Sigmoid colon (tissue), 4 donors: Measurements from ENCODE around the gene OR6B2.

Experiments used
- EP300 ChIP-seq, 4 donors: sonication (generic); formaldehyde crosslinking; IDR thresholded peaks; one replicate each; pipeline ENCODE4 v1.6.1; 2017; ENCODE audit warnings: antibody characterized with exemption in 4 of 4
- POLR2AphosphoS5 ChIP-seq, 4 donors: sonication (generic); formaldehyde crosslinking; IDR thresholded peaks; one replicate each; pipeline ENCODE4 v1.6.1; 2017; ENCODE audit warnings: antibody characterized with exemption in 4 of 4
- TF ChIP-seq, protein P1 (sequence below), 4 experiments: fragments of 450-650 bp in 3 of 4; fragments of 200-600 bp in 1 of 4; IDR thresholded peaks; one replicate each; pipeline ENCODE4 v1.5.1; 2016 to 2019; ENCODE audit warnings: antibody characterized with exemption in 4 of 4, mild to moderate bottlenecking in 3 of 4, moderate library complexity in 2 of 4

DNA sequence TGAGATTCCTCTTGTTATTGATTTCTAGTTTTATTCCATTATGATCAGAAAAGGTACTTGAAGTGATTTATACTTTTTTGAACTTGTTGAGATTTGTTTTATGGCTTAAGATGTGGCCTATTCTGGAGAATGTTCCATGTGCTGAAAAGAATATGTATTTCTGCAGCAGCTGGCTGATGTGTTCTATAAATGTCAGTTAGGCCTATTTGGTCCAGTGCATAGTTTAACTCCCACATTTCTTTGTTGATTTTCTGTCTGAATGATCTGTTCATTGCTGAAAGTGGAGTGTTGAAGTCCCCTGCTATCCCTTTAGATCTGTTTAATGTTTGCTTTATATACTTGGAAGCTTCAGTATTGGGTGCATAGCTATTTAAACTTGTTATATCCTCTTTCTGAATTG is 7.1 kb upstream of the OR6B2 start:
- TF ChIP-seq, protein P1, sequence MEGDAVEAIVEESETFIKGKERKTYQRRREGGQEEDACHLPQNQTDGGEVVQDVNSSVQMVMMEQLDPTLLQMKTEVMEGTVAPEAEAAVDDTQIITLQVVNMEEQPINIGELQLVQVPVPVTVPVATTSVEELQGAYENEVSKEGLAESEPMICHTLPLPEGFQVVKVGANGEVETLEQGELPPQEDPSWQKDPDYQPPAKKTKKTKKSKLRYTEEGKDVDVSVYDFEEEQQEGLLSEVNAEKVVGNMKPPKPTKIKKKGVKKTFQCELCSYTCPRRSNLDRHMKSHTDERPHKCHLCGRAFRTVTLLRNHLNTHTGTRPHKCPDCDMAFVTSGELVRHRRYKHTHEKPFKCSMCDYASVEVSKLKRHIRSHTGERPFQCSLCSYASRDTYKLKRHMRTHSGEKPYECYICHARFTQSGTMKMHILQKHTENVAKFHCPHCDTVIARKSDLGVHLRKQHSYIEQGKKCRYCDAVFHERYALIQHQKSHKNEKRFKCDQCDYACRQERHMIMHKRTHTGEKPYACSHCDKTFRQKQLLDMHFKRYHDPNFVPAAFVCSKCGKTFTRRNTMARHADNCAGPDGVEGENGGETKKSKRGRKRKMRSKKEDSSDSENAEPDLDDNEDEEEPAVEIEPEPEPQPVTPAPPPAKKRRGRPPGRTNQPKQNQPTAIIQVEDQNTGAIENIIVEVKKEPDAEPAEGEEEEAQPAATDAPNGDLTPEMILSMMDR (IDR thresholded peaks at IDR 0.05) = no peak
- TF ChIP-seq POLR2AphosphoS5 (IDR thresholded peaks at IDR 0.05) (no peak), EP300 (IDR thresholded peaks at IDR 0.05) (no peak)
